ENCODE measurements around the gene CNKSR1.

CNKSR1 gene

DNA sequence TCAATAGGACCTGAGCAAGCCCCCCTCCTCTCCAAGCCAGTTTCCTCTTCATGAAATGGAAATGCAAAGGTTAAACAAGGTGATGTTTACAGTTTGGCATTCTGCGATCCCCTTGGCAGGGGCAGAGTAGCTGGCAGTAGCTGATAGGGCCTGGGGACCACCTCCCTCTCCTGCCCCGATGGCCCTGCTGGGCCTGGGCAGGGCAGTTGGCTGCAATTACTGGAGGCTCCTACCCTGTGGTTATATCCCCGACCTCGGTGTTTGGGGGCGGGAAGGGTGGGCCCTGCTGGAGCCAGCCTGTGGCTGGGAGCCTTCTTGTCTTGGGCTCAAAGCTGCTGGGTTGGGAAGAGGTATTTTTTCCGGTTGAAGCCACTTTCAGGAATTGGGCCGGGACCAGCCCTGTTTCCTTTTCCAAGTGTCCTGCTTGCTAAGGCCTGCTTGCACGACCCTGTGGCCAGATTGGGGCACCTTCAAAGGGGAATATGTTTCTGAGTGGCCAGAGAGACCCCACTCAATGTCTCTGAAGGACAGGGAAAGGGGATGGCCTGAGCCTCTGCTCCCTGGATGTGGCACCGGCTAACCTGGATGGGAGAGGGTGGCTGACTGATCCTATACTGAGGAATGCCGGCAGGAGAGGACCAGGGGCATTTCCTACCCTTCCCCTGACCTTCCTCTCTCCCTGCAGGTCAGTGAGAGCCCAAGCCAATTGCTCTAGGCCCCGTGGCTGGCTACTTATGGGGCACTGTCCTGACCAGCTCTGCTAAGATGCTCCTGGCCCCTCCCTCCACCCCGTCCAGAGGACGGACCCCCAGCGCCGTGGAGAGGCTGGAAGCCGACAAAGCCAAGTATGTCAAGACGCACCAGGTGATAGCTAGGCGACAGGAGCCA lies 16.5 kb upstream of the CNKSR1 start:
- DNase-seq (ENCODE audit: low read depth) = no peak

DNA sequence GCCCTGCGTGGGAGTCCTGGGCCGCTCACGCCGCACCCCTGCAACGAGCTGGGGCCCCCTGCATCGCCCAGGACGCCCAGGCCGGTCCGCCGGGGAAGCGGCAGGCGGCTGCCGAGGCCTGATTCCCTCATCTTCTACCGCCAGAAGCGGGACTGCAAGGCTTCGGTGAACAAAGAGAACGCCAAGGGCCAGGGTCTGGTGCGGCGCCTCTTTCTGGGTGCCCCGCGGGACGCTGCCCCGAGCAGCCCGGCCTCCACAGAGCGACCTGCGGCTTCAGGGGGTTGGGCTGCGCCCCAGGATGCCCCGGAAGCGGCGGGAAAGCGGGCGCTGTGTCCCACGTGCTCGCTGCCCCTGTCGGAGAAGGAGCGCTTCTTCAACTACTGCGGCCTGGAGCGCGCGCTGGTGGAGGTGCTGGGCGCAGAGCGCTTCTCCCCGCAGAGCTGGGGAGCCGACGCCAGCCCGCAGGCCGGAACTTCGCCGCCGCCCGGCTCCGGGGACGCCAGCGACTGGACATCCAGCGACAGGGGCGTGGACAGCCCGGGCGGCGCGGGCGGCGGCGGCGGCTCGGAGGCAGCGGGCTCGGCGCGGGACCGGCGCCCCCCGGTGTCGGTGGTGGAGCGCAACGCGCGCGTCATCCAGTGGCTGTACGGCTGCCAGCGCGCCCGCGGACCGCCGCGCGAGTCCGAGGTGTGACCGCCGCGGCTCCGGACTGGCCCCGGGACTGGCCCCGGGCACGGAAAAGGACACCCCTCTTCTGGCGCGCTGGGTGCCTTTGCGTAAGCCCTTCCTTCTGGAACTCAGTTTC lies 15.7 kb upstream of the CNKSR1 start:
- DNase-seq (ENCODE audit: low read depth) = peak; percentile 59

DNA sequence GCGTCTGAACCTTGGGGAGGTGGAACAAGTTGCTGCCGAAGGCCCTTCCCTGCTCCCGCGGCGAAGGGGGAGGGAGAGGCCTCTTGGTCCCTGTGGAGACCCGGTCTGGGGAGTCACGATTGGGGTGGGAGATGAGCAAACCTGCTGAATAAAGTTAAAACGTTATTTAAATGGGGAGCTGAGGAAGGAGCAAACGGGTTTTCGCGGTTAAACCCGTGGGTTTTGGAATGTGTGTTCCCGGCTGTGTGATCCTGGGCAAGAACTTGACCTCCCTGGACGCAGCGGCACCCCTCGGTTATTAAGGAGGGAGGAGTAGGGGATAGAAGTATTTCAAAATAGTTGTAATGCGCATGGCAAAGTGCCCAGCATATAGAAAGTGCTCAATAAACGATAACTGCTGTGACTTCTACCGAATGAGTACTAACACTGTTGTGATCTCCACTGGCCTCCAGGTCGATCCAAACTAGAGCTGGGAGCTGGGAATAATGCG lies 15.0 kb upstream of the CNKSR1 start:
- DNase-seq (ENCODE audit: low read depth) = no peak

DNA sequence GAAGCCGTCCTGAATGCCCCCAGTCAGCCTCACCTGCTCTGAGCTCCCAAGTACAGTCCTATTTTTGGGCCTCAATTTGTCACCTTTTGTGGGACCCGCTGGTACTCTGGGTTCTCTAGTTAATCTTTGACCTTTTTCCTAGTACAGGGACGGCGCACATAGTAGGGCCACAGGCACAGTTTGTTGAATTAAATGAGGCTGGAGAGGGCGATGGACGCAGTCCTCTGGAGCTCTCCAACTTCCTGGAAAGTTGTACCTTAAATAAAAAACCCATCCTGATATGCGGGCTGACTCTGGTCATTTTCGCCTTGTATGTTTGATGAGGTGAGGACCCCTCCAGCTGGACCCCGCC lies 13.6 kb upstream of the CNKSR1 start:
- DNase-seq (ENCODE audit: low read depth) = no peak

DNA sequence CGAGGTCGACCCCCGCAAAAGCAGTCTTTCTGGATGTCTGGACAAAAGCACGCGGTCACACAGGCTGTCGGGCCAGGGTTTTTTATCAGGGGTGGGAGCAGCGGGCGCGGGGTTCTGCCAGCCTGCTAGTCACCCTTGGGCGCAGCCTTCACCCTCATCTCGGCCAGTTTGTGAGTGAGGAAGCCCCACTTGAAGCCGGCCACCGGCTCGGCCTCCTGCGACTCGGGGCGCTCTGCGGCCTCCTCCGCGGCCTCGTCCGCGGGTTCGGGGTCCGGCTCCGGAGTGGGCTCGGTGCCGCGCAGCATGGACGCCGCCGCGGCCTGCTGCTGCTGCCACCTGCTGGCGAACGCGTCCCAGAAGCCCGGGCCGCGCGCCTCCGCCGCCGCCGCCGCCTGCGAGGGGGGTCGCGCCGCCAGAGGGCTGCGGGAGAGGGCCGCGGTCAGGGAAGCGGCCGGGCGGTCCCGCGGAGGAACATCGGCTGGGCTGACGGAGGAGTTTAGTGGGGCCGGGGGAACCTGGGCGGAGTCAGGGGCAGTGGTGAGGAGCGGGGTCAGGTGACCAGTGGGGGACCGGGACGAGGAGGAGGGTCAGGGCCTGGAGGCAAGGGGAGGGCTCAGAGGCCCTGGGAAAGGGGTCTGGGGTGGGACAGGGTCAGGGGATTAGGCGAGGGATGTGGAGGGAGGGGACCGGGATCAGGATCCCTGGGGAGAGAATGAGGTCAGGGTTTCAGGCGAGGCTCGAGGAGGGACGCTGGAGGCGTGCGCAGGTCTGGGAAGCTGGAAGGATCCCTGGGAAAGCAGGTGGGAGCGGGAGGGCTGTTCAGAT lies 13.0 kb upstream of the CNKSR1 start:
- DNase-seq (ENCODE audit: low read depth) = peak; percentile 22

DNA sequence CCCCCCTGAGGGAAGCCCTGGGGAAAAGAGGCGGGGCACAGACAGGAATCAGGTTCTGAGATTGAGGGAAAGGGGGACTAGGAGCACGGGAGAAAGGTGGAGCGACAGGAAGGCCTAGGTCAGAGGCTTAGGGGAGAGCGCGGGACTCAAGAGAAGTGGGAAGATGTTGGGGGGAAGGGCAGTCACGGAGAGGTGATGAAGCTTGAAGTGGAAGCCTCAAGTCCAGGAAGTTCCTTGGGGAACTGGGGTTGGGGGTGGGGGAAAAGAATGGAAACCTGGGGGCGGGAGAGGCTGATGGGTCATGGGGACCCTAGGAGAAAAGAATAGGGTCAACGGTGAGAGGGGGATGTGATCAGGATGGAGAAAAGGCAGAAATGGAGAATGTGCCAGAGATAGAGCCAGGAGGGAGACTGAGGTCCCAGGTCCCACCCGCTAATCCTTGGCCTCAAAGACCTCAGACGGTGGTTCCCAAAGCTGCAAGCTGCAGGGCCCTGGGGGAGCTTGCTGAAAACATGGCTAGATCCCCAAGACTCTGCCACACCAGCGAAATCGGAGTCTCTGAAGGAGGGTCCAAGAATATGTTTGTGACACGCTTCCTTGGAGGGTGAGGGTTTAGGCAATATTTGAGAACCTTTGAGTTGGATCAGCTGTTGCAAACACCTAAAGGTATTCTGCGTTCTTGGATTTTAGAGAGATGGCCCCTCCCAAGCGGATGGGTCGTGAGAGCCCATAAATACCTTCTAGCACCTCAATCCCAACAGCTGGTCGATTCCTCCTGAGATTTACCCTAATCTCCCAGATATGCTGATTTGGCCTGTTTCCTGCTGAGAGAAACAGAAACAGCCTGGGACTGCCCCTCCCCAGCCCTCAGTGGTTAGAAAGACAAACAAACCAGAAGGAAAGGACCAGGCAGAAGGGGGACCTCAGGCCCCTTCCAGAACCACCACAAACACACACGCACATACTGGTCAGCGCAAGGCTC lies 12.1 kb upstream of the CNKSR1 start:
- DNase-seq (ENCODE audit: low read depth) = no peak

DNA sequence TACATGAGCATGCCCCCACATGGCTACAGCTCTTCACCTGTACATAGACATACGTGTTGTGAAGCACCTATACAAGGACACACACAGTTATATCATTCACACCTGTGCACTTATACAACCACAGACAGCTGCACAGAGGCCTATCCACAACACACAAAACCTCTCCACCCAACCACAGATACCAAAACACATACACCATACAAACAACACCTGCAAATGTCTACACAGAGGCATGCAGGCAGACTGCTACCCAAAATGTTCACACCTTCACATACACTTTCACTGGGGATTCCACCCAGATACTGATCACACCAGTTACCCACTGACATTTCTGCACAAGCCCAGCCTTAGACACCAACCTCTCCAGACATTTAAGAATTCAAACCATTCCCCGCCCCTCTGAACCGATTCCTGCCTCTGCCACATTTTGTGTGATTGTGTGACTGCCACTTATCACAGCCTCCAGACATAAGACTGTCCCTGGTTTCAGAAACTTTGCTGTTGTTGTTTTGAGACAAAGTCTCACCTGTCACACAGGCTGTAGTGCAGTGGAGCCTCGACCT lies 10.5 kb upstream of the CNKSR1 start:
- no peak for DNase-seq (ENCODE audit: low read depth)

DNA sequence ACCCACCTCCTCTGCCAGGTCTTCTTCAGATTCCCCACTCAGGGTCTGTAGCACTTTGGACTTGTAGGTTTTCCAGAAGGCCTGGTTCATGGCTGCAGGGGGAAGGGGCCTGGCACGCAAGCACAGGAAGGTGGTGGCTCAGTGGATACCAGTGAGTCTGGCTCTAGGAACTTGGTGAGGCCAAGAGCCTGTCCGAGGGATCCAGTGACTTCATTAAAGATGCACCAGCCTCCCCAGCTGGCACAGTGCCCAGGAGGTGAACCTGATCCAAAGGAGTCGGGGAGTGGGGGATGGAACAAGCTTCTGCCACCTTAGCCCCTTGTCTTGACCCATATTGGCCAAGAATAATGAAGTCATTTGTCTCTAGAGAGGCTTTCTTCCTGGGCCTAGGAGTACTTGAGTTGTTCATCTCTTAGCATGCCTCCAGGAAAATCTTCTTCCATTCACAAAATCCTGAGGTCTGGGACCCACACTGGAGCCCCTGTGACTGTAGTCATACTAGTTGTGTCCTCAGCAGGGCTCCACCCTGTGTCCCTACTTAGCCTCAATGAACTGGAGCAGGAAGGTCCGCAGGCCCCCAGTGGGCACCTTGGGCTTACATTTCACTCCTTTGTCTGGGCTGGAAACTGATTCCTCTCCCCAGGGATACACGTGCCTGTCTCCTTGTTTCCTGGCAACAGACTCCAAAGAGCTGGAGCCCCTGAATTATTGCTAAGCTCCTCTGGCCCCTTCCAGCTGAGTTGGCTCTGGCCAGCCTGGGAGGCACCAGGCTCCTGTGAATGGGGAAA lies 8.7 kb upstream of the CNKSR1 start, which contains the start of gene C1orf232:
TSS of gene C1orf232 (minus strand) at position 554 of the 788 bp plus-strand sequence. CDS start at position 90, 464 bp downstream.
- no peak for DNase-seq (ENCODE audit: low read depth)

DNA sequence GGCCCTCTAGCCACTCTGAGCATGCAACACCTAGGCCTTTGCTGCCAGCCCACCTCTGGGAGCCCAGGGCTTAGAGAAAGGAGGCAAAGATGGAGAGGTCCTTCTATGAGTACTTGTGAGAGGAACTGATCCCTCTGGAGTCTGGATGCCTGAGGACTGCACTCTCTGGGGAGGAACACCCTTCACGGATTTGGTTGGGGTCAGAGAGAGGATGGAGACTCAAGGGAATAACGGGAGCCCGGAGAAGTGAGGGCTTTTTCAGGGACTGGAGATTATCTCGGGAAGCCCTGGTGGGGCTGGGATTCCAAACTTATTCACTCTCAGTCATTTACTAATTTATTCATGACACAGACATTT lies 8.1 kb upstream of the CNKSR1 start:
- no peak for DNase-seq (ENCODE audit: low read depth)

DNA sequence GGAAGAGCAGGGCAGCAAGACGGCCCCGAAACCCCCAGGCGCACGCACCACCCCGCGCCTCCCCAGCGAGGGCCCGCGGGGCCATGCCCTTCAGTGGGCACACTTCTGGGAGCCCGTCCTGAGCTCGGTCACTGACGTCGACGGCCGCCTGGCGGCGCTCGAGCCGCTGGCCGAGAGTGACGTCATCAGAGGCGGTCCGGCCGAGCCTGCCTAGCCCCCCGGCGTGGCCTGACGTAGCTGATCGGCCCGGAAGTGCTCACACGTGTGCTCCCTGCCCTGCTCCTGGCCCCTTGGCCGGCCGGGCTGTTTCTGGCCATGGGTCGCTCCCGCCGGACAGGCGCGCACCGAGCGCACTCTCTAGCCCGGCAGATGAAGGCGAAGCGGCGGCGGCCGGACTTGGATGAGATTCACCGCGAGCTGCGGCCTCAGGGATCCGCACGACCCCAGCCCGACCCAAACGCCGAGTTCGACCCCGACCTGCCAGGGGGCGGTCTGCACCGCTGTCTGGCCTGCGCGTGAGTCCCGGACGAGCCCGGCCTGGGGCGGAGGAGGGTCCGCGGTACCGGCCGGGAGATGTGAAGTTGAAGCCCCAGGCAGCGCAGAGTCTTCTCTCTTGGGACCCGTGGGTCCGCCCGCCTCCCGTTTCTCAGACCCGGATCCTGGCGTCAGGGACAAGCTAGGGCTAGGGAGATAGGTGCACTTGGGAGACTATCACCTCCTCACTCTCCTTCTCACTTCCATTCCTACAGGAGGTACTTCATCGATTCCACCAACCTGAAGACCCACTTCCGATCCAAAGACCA lies 7.4 kb upstream of the CNKSR1 start, which contains the start of gene ZNF593:
TSS of gene ZNF593 (plus strand) at position 240 of the 803 bp plus-strand sequence. CDS start at position 316, 76 bp downstream.
- DNase-seq (ENCODE audit: low read depth) = peak; percentile 91

DNA sequence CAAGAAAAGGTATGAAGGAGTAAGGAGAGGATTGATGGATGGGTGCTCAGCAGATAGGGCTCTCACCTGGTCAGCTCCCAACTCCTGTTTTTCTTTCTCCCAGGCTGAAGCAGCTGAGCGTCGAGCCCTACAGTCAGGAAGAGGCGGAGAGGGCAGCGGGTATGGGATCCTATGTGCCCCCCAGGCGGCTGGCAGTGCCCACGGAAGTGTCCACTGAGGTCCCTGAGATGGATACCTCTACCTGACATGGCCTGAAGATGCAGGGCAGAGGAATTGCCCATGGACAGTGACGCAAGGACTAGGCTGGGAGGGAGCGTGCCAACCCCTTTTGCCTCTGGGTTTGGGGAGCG lies 6.8 kb upstream of the CNKSR1 start:
- no peak for DNase-seq (ENCODE audit: low read depth)

DNA sequence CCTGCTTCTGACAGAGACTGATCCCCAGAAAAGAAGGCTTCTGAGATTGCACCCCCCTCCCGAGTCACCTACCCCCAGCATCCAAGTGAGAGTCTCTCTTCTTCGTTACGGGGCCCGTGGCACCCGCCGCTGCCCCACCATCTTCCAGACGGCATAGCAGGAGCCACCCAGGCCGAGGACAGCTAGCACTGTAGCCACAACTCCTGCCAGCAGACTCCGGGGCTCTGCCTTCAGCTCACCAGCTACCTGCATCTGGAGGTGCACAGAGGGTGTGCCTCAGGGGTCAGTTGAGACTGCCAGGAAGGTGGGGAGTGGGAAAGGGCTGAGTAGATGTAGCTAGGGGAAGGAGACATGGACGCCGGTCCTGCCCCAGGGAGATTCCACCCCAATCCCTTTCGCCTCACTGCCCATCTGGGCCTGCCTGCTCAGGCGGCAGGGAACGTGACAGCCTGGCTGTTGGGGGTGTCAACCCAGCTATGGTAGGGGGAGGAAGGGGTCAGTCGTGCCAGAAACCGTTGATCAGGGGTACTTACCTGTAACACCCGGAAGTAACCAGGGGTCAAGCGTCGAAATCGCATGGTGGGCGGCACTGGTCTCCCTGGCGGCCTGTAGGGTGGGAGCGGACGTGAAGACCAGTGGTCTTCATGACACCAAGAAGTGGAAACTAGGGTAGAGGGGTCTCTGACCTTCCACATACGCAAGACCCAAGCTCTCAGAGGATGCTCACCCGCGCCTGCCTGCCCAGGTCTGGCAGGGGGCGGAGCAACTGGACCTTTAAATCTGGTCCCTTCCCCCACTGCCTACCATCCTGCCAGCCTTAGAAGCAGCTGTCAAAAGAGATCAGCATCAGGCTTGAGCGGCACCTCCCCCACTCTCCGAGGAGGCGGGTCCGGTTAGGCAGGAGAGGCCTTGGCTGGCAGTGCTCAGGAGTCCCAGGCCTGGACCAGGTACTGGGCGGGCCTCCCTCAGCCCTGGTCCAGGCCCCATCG lies 5.9 kb upstream of the CNKSR1 start, which contains the start of gene ZNF593OS:
TSS of gene ZNF593OS (minus strand) at position 749 of the 989 bp plus-strand sequence. CDS start at position 578, 171 bp downstream.
- DNase-seq (ENCODE audit: low read depth) = no peak

DNA sequence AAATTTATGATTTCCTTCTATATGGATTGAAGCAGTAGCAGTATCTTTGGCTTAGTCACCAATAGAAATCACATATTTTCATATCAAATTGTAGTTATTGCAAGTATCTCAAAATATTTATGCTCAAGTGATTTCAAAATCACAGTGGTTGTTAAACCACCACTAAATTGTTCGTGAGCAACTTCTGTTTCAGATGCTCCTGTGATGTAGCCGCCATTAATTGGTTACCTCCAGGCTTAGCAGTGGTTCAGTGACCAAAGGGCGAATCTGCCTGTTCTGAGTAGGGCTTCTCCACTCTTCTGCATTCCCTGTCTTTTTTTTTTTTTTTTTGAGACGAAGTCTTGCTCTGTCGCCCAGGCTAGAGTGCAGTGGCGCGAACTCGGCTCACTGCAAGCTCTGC lies 1.9 kb upstream of the CNKSR1 start:
- DNase-seq (ENCODE audit: low read depth) = no peak

DNA sequence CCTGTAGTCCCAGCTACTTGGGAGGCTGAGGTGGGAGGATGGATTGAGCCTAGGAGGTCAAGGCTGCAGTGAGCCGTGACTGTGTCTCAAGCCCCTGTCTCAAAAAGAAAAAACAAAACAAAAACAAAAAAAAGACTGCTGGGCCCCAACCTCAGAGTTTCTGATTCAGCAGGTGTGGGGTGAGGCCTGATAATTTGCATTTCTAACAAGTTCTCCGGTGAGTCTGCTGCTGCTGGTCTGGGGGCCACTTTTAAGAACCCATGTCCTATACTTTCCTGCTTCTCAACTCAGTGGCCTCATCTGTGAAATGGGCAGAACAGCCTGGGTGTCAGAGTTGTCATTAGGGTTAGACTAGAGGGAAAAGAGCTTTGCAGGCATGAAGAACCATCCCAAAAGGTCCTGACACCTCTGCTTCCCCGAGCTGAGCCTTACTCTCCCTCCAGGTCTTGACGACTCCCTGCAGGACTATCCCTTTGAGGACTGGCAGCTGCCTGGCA lies 2.8 kb downstream of the CNKSR1 start:
- DNase-seq (ENCODE audit: low read depth) = no peak

DNA sequence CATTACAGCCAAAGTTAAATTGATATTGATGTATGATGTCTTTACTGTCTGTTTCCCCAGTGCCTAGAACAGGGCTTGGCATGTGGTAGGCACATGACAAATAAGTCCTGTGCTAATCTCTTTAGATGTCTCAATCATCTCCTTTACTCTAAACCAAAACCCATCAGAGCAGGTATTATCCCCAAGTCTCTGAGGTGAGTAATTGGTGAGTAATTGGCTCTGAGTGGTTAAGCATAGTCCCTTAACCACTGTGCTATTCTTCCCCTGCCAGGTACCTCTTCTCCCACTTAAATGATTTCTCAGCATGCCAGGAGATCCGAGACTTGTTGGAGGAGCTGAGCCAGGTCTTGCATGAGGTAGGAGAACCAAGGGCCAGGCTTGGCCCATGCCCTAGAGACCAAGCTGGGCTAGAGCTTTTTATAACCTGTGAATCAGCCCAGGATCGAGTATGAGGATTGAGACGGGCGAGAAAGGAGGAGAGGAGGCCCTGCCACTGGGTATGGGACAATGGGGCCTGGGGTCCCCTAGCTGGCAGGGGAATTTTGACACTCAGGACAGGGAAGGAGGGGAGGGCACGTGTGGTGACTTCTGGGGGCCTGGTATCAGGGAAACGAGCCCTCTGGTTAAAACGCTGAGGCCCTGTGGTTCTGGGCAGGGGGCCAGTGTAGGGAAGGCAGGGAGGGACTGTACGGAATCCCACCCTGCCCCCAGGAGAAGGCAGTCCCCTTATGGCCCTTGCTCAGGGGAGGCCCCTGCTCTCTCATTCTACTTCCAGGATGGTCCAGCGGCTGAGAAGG lies 4.5 kb downstream of the CNKSR1 start:
- DNase-seq (ENCODE audit: low read depth) = no peak

DNA sequence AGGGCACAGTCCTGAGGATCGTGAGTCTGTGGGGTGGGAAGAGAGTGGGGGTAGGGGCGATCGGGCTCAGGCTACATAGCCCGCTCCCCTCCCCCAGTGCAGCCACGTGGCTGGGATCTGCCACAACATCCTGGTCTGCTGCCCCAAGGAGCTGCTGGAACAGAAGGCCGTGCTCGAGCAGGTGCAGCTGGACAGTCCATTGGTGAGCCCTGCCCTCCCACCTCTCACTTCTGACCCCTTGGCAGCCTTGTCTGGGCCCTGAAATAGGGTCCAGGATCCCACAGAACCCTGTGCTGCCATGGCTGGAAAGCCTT lies 5.0 kb downstream of the CNKSR1 start:
- DNase-seq (ENCODE audit: low read depth) = no peak

DNA sequence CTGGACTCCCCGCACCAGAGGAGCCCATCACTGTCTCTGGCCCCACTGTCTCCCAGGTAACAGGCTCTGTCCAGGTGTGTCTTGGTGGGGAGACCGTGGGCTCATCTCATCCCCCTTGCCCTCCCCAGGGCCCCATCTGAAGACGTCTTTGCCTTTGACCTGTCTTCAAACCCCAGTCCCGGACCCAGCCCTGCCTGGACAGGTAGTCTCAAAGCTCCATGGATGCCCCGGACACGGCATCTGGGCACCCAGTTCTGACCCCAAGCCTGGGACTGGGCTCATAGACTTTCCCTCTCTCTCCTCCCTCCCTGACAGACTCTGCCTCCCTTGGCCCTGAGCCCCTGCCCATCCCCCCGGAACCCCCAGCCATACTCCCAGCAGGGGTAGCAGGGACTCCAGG lies 6.8 kb downstream of the CNKSR1 start:
- no peak for DNase-seq (ENCODE audit: low read depth)
